H1 (cell line): ENCODE data around the gene GPR26. TPM values are rescaled to one million over a fixed set of nuclear protein-coding genes. Genes with fewer than 3 reads are reported as not detected.

ENCODE experiments used
- CTCF ChIA-PET: fragments of 300-600 bp; sonication (Branson Sonifier 250); formaldehyde crosslinking; loops from one replicate; lab custom pipeline; 2021; ENCODE audit not compliant: partially characterized antibody; lab: Charles Lee
- POLR2A ChIA-PET: fragments of 300-600 bp; sonication (Branson Sonifier 250); formaldehyde crosslinking; loops from one replicate; lab custom pipeline; 2021; ENCODE audit warnings: inconsistent platforms; ENCODE audit not compliant: partially characterized antibody; lab: Charles Lee
- DNase-seq, 2 experiments: peaks; one replicate each; pipeline versions ENCODE4 v3.0.0 to v3.0.0-alpha.2; 2010 to 2022; ENCODE audit warnings: low spot score in 2 of 2, low read depth in 1 of 2, mixed read lengths in 1 of 2
- FAIRE-seq: peaks from 2 replicates; lab custom pipeline; 2011; peaks lifted over from hg19 to GRCh38; lab: Jason Lieb, UNC
- H2AFZ ChIP-seq: 2 replicates; pipeline ENCODE4 v1.8.1; 2012; ENCODE audit warnings: low read length, inconsistent platforms
- H2AK5ac ChIP-seq: 2 replicates; pipeline ENCODE4 v1.6.1; 2013; ENCODE audit warnings: low read depth, low read length
- H2BK120ac ChIP-seq: replicated peaks from 2 replicates; pipeline ENCODE3; 2013; ENCODE audit warnings: low read depth, low read length, inconsistent platforms
- H2BK12ac ChIP-seq: 2 replicates; pipeline ENCODE4 v1.6.1; 2013; ENCODE audit warnings: low read depth, low read length
- H2BK15ac ChIP-seq: 2 replicates; pipeline ENCODE4 v1.6.1; 2013; ENCODE audit warnings: low read length
- H2BK20ac ChIP-seq: 2 replicates; pipeline ENCODE4 v1.6.1; 2013; ENCODE audit warnings: low read length
- H2BK5ac ChIP-seq: 2 replicates; pipeline ENCODE4 v1.6.1; 2013; ENCODE audit warnings: low read depth, low read length
- H3K14ac ChIP-seq: 2 replicates; pipeline ENCODE4 v1.6.1; 2013; ENCODE audit warnings: inconsistent platforms; ENCODE audit not compliant: insufficient read length
- H3K18ac ChIP-seq: 2 replicates; pipeline ENCODE4 v1.6.1; 2013; ENCODE audit warnings: low read length; ENCODE audit errors: extremely low read depth
- H3K23ac ChIP-seq: 2 replicates; pipeline ENCODE4 v1.6.1; 2013; ENCODE audit warnings: inconsistent platforms; ENCODE audit not compliant: insufficient read length
- H3K23me2 ChIP-seq: 2 replicates; pipeline ENCODE4 v1.6.1; 2013; ENCODE audit warnings: low read depth, low read length
- H3K27ac ChIP-seq: 2 replicates; pipeline ENCODE4 v1.6.1; 2011; ENCODE audit warnings: low read depth, low read length, inconsistent platforms
- H3K27me3 ChIP-seq, 4 experiments: replicated peaks in 1 of 4; 1 replicate in 1 of 4; 2 replicates in 3 of 4; pipeline versions ENCODE4 v1.6.1 to v1.8.1; 2011 to 2013; ENCODE audit warnings: low read length in 3 of 4, mild to moderate bottlenecking in 3 of 4, inconsistent platforms in 2 of 4, mixed read lengths in 2 of 4, moderate library complexity in 1 of 4; ENCODE audit not compliant: control insufficient read depth in 3 of 4, insufficient read depth in 3 of 4; ENCODE audit errors: extremely low read depth in 1 of 4
- H3K36me3 ChIP-seq, 4 experiments: 2 replicates each; pipeline versions ENCODE4 v1.6.1 to v1.8.1; 2011 to 2013; ENCODE audit warnings: mild to moderate bottlenecking in 4 of 4, low read length in 3 of 4, moderate library complexity in 2 of 4, control low read depth in 1 of 4, inconsistent platforms in 1 of 4; ENCODE audit not compliant: insufficient read depth in 4 of 4, control insufficient read depth in 2 of 4
- H3K4ac ChIP-seq: replicated peaks from 2 replicates; pipeline ENCODE3; 2013; ENCODE audit warnings: low read length, low read depth, mixed read lengths, inconsistent platforms; ENCODE audit not compliant: insufficient read length
- H3K4me1 ChIP-seq, 4 experiments: replicated peaks in 1 of 4; 1 replicate in 1 of 4; 2 replicates in 3 of 4; pipeline versions ENCODE4 v1.6.1 to v1.8.1; 2011 to 2013; ENCODE audit warnings: low read length in 3 of 4, inconsistent platforms in 2 of 4, mixed read lengths in 1 of 4; ENCODE audit not compliant: insufficient read depth in 4 of 4, control insufficient read depth in 3 of 4
- H3K4me2 ChIP-seq, 2 experiments: 2 replicates each; pipeline versions ENCODE4 v1.6.1 to v1.8.1; 2011 to 2013; ENCODE audit warnings: low read depth in 2 of 2, low read length in 2 of 2, control low read depth in 1 of 2, inconsistent platforms in 1 of 2, mild to moderate bottlenecking in 1 of 2; ENCODE audit not compliant: insufficient read depth in 1 of 2
- H3K4me3 ChIP-seq, 4 experiments: fragments of 200-600, 300-600 bp in 1 of 4; sonication (generic), shearing (Covaris generic), sonication (Bioruptor Twin) in 1 of 4; 2 replicates each; pipeline versions ENCODE4 v1.5.1 to v1.8.1; 2011 to 2016; ENCODE audit warnings: low read length in 4 of 4, low read depth in 3 of 4, control low read depth in 2 of 4, inconsistent platforms in 2 of 4, mild to moderate bottlenecking in 2 of 4, mixed read lengths in 1 of 4, moderate library complexity in 1 of 4; ENCODE audit not compliant: insufficient read depth in 2 of 4; ENCODE audit errors: extremely low read depth in 1 of 4
- H3K56ac ChIP-seq: replicated peaks from 2 replicates; pipeline ENCODE3; 2013; ENCODE audit warnings: low read depth, mild to moderate bottlenecking, mixed read lengths, low read length, inconsistent platforms; ENCODE audit not compliant: insufficient read length
- H3K79me1 ChIP-seq: 2 replicates; pipeline ENCODE4 v1.6.1; 2013; ENCODE audit warnings: low read depth, low read length, control low read depth
- H3K79me2 ChIP-seq, 2 experiments: 2 replicates each; pipeline versions ENCODE4 v1.6.1 to v1.8.1; 2012 to 2013; ENCODE audit warnings: low read length in 2 of 2, mild to moderate bottlenecking in 2 of 2, inconsistent platforms in 1 of 2; ENCODE audit not compliant: insufficient read depth in 2 of 2, control insufficient read depth in 1 of 2
- H3K9ac ChIP-seq, 4 experiments: replicated peaks in 1 of 4; 1 replicate in 1 of 4; 2 replicates in 3 of 4; pipeline versions ENCODE4 v1.6.1 to v1.8.1; 2011 to 2013; ENCODE audit warnings: low read depth in 3 of 4, low read length in 3 of 4, control low read depth in 2 of 4, mild to moderate bottlenecking in 2 of 4, moderate library complexity in 2 of 4, inconsistent platforms in 1 of 4; ENCODE audit errors: extremely low read depth in 1 of 4
- H3K9me3 ChIP-seq, 2 experiments: 2 replicates each; pipeline versions ENCODE4 v1.6.1 to v1.8.1; 2012 to 2013; ENCODE audit warnings: mild to moderate bottlenecking in 2 of 2, moderate library complexity in 2 of 2, control low read depth in 1 of 2, inconsistent platforms in 1 of 2, low read depth in 1 of 2, low read length in 1 of 2, mixed read lengths in 1 of 2; ENCODE audit not compliant: insufficient read depth in 2 of 2
- H4K20me1 ChIP-seq, 2 experiments: replicated peaks in 1 of 2; 2 replicates each; pipeline versions ENCODE3 to v1.8.1; 2011 to 2013; ENCODE audit warnings: inconsistent platforms in 2 of 2, low read length in 2 of 2, mild to moderate bottlenecking in 1 of 2; ENCODE audit not compliant: insufficient read depth in 2 of 2, control insufficient read depth in 1 of 2
- H4K5ac ChIP-seq: 2 replicates; pipeline ENCODE4 v1.6.1; 2013; ENCODE audit warnings: low read length, low read depth, mixed read lengths, inconsistent platforms; ENCODE audit not compliant: insufficient read length
- H4K8ac ChIP-seq: 2 replicates; pipeline ENCODE4 v1.8.0; 2013; ENCODE audit warnings: mild to moderate bottlenecking, moderate library complexity, low read length, inconsistent platforms; ENCODE audit not compliant: insufficient read depth; ENCODE audit errors: extremely low read depth
- H4K91ac ChIP-seq: replicated peaks from 2 replicates; pipeline ENCODE3; 2013; ENCODE audit warnings: low read length, mixed read lengths, inconsistent platforms; ENCODE audit not compliant: insufficient read length
- ASH2L ChIP-seq: fragments of 200-600, 300-600 bp; sonication (generic); IDR thresholded peaks from one replicate; pipeline ENCODE4 v1.7.1; 2017; ENCODE audit warnings: low read length
- FOSL1 ChIP-seq: IDR thresholded peaks from 2 replicates; pipeline ENCODE4 v1.6.1; 2011; ENCODE audit warnings: mild to moderate bottlenecking, low read depth, low read length, moderate library complexity; ENCODE audit not compliant: insufficient read depth
- POLR2A ChIP-seq, 2 experiments: IDR thresholded peaks; 1 replicate in 1 of 2; 2 replicates in 1 of 2; pipeline ENCODE4 v1.6.1; 2011; ENCODE audit warnings: low read depth in 2 of 2, low read length in 2 of 2, mild to moderate bottlenecking in 2 of 2; ENCODE audit errors: control extremely low read depth in 1 of 2
- POLR2AphosphoS5 ChIP-seq: IDR thresholded peaks from 2 replicates; pipeline ENCODE4 v1.6.1; 2011; ENCODE audit warnings: low read depth, low read length
- POU5F1 ChIP-seq: IDR thresholded peaks from 2 replicates; pipeline ENCODE4 v1.6.1; 2011; ENCODE audit warnings: low read depth, mild to moderate bottlenecking, low read length, moderate library complexity
- RFX5 ChIP-seq: IDR thresholded peaks from 2 replicates; pipeline ENCODE4 v1.6.1; 2011; ENCODE audit warnings: low read depth, low read length, improper control_type of control experiment, borderline replicate concordance
- SIN3A ChIP-seq, 2 experiments: IDR thresholded peaks in 1 of 2; conservative IDR thresholded peaks in 1 of 2; 2 replicates each; pipeline ENCODE4 v1.6.1; 2011 to 2012; ENCODE audit warnings: low read length in 2 of 2, improper control_type of control experiment in 1 of 2, low read depth in 1 of 2, mild to moderate bottlenecking in 1 of 2
- SIRT6 ChIP-seq: IDR thresholded peaks from one replicate; pipeline ENCODE4 v1.7.1; 2012; ENCODE audit warnings: low read length, inconsistent platforms
- SP4 ChIP-seq: IDR thresholded peaks from 2 replicates; pipeline ENCODE4 v1.6.1; 2012; ENCODE audit warnings: low read length, inconsistent platforms
- SRF ChIP-seq: IDR thresholded peaks from 2 replicates; pipeline ENCODE4 v1.6.1; 2011; ENCODE audit warnings: mild to moderate bottlenecking, low read depth, low read length, moderate library complexity
- TBP ChIP-seq: IDR thresholded peaks from 2 replicates; pipeline ENCODE4 v1.6.1; 2011; ENCODE audit warnings: low read depth, low read length, improper control_type of control experiment
- TCF12 ChIP-seq: IDR thresholded peaks from 2 replicates; pipeline ENCODE4 v1.6.1; 2011; ENCODE audit warnings: low read depth, mild to moderate bottlenecking, low read length
- polyA plus RNA-seq, 7 experiments: library from polyadenylated mRNA; depleted of rRNA in 3 of 7; stranded (reverse) in 5 of 7; unstranded in 2 of 7; fragments of >200 nt in 5 of 7; fragments of 200-250 nt in 2 of 7; gene quantifications; 1 replicate in 5 of 7; 2 replicates in 1 of 7; 4 replicates in 1 of 7; pipeline versions ENCODE4 v1.2.1 to v1.2.3, GENCODE V29; 2011 to 2013; ENCODE audit warnings: missing spikeins in 2 of 7, mixed read lengths in 2 of 7
- total RNA-seq: library from RNA; stranded (reverse); fragmentation: NEBNext Ultra II Directional; extraction: Animal tissue kit (Norgen Biotek cat#: 25700); gene quantifications from 2 replicates; pipeline ENCODE4 v1.2.1, GENCODE V29; 2021
- TF ChIP-seq, protein P1 (sequence below): IDR thresholded peaks from 2 replicates; pipeline ENCODE4 v1.6.1; 2012; ENCODE audit warnings: inconsistent platforms

The GPR26 gene
- total and polyA plus RNA-seq, 2 of the 8 experiments (the other 6 are each of a cell fraction or from before 2014, with no cell fraction given), result 0.09 to 0.21 TPM

DNA sequence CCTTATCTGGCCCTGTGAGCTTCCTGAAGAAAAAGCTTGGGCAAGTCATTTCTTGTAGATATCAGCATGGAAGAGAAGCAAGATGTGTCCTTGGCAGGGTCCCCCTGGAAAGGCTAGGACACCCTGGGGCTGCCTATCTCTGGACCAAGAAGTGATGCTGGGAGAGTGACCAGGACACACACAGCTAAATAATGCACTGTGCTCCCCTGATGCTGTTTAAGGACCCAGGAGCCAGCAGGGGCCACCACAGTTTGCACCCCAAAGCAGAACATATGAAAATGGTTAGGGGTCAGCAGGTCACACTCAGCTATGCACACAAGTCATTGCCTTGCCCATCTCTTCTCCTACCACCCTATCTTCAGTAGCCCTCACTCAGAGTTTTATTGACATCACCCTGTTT is 47.9 kb upstream of the GPR26 start:
- FAIRE-seq, result no peak

More for the DNA sequence above, 47.9 kb upstream of the GPR26 start:
- ChIA-PET CTCF (interaction anchor here (0.6 to 1.9 kb wide), 3 partner anchors 22 to 573 kb away, joined by 3 to 4 read pairs (median 3); no protein-coding TSS in a partner anchor), POLR2A (no interaction called here)
- Histone ChIP-seq H2AFZ (no peak overlapping the region), H2BK120ac (no peak overlapping the region), H3K79me2 (no peaks in the 10 kb centered on the region), H2BK12ac (no peak overlapping the region), H3K4me3 (no peak overlapping the region), H4K20me1 (peaks cover 0 to 2% of the 10 kb centered on the region in 2 experiments), H4K5ac (no peak overlapping the region), H3K4me1 (no peaks in the 10 kb centered on the region), H3K9ac (no peak overlapping the region), H2BK5ac (no peak overlapping the region), H3K23me2 (no peaks in the 10 kb centered on the region), H2AK5ac (no peak overlapping the region), H3K79me1 (no peaks in the 10 kb centered on the region), H4K91ac (no peak overlapping the region), H2BK20ac (no peak overlapping the region), H3K14ac (no peak overlapping the region), H4K8ac (no peak overlapping the region), H3K9me3 (no peaks in the 10 kb centered on the region), H3K27ac (no peak overlapping the region), H3K4me2 (no peak overlapping the region), H3K27me3 (no peaks in the 10 kb centered on the region), H2BK15ac (no peak overlapping the region), H3K56ac (no peak overlapping the region), H3K18ac (no peak overlapping the region)
- no peak for DNase-seq
- no peak for TF ChIP-seq SP4
- TF ChIP-seq SIN3A (conservative IDR thresholded peaks at IDR 0.05 in 1 of 2, IDR thresholded peaks at IDR 0.05 in 1 of 2; ENCODE audit: low read depth in 1 of 2, low read length in 2 of 2), result no peak
- no peak for TF ChIP-seq RFX5
- no peak for TF ChIP-seq POU5F1
- no peak for TF ChIP-seq SIRT6
- no peak for TF ChIP-seq TBP
- TF ChIP-seq, protein P1, sequence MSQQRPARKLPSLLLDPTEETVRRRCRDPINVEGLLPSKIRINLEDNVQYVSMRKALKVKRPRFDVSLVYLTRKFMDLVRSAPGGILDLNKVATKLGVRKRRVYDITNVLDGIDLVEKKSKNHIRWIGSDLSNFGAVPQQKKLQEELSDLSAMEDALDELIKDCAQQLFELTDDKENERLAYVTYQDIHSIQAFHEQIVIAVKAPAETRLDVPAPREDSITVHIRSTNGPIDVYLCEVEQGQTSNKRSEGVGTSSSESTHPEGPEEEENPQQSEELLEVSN, result no peak
- TF ChIP-seq POLR2A (IDR thresholded peaks at IDR 0.05; ENCODE audit: control extremely low read depth in 1 of 2, low read depth in 2 of 2, low read length in 2 of 2), result no peak
- TF ChIP-seq SRF, result no peak
- TF ChIP-seq TCF12, result no peak
- TF ChIP-seq ASH2L, result no peak
- TF ChIP-seq POLR2AphosphoS5, result no peak
- TF ChIP-seq FOSL1, result no peak
- TF ChIP-seq, all 59 proteins: peak for 0
- Histone ChIP-seq H3K23ac (no peak overlapping the region), H3K4ac (no peak overlapping the region), H3K36me3 (no peaks in the 10 kb centered on the region)
